GM19193 (cell line): ENCODE data around the gene NPDC1.

Experiments used
- POLR2A ChIP-seq: IDR thresholded peaks from 4 replicates; pipeline ENCODE4 v1.6.1; 2011; ENCODE audit not compliant: insufficient read depth, insufficient read length; ENCODE audit errors: extremely low read depth

Gene NPDC1

GRCh38 chr9:137067860-137068538 is 22.0 kb upstream of the NPDC1 start:
- no peak for TF ChIP-seq POLR2A

GRCh38 chr9:137066096-137066861 is 20.3 kb upstream of the NPDC1 start:
- TF ChIP-seq POLR2A = no peak

- TF ChIP-seq POLR2A = no peak
These were observed 19.5 kb upstream of the NPDC1 start for GRCh38 chr9:137065336-137065967.

- TF ChIP-seq POLR2A = no peak
These were observed 18.8 kb upstream of the NPDC1 start for GRCh38 chr9:137064880-137065164.

GRCh38 chr9:137064027-137064879 is 18.3 kb upstream of the NPDC1 start:
- TF ChIP-seq POLR2A = no peak

- no peak for TF ChIP-seq POLR2A
These were observed 17.5 kb upstream of the NPDC1 start for GRCh38 chr9:137063311-137064026.

GRCh38 chr9:137062384-137062783 is 16.4 kb upstream of the NPDC1 start:
- no peak for TF ChIP-seq POLR2A

GRCh38 chr9:137058521-137059234 is 12.7 kb upstream of the NPDC1 start:
- TF ChIP-seq POLR2A = no peak

GRCh38 chr9:137057545-137057944 is 11.6 kb upstream of the NPDC1 start:
- TF ChIP-seq POLR2A = no peak

GRCh38 chr9:137056739-137057415 is 10.9 kb upstream of the NPDC1 start:
- TF ChIP-seq POLR2A = no peak

- TF ChIP-seq POLR2A = no peak
These were observed 9.7 kb upstream of the NPDC1 start for GRCh38 chr9:137055385-137056364.

GRCh38 chr9:137054932-137055384 is 9.0 kb upstream of the NPDC1 start:
- no peak for TF ChIP-seq POLR2A
